GM12878 (cell line): ENCODE measurements around the gene NMRK1. TPM values are rescaled to one million over a fixed set of nuclear protein-coding genes. Genes with fewer than 3 reads are reported as not detected.

ENCODE experiments used
- ATAC-seq: fragments of 200-7000 bp; cut with Tn5 transposase; 3 replicates; pipeline ENCODE4 v1.9.1; 2020; ENCODE audit warnings: mild to moderate bottlenecking, moderate library complexity
- BruUV-seq: library from RNA; stranded (reverse); fragments of 400-500 nt; replicated peaks from 2 replicates; lab custom pipeline; 2021; lab: Mats Ljungman, UMichigan
- CTCF ChIA-PET: fragments of 300-600 bp; sonication (Branson Sonifier 250); formaldehyde crosslinking; extraction: SDS; loops from one replicate; lab custom pipeline; 2021; ENCODE audit warnings: inconsistent platforms; lab: Yijun Ruan, JAX
- POLR2A ChIA-PET: fragments of 350-600 bp; formaldehyde crosslinking; extraction: SDS; loops from one replicate; lab custom pipeline; 2021; ENCODE audit warnings: inconsistent platforms; lab: Charles Lee
- RAD21 ChIA-PET: fragments of 300-600 bp; sonication (Branson Sonifier 250); formaldehyde crosslinking; loops from one replicate; lab custom pipeline; 2023; ENCODE audit warnings: antibody characterized with exemption; ENCODE audit not compliant: unreplicated experiment; lab: Charles Lee
- SMC1A ChIA-PET: fragments of 300-600 bp; sonication (Branson Sonifier 250); formaldehyde crosslinking; loops from one replicate; lab custom pipeline; 2023; ENCODE audit not compliant: unreplicated experiment, uncharacterized antibody; lab: Charles Lee
- DNase-seq: peaks from one replicate; pipeline ENCODE4 v3.0.0-alpha.2; 2011; ENCODE audit warnings: low read depth, low spot score
- FAIRE-seq: peaks from 3 replicates; lab custom pipeline; 2011; peaks lifted over from hg19 to GRCh38; lab: Jason Lieb, UNC
- H2AFZ ChIP-seq: 2 replicates; pipeline ENCODE4 v1.6.0; 2011; ENCODE audit warnings: low read depth, low read length, control low read depth; ENCODE audit not compliant: control insufficient read depth
- H3K27ac ChIP-seq: 2 replicates; pipeline ENCODE4 v1.5.1; 2011; ENCODE audit warnings: control low read depth; ENCODE audit not compliant: control insufficient read depth, insufficient read depth
- H3K27me3 ChIP-seq, 2 experiments: replicated peaks in 1 of 2; 2 replicates each; pipeline versions ENCODE4 v1.6.0 to v1.6.1; 2011; ENCODE audit warnings: low read length in 1 of 2; ENCODE audit not compliant: control insufficient read depth in 2 of 2, insufficient read depth in 2 of 2
- H3K36me3 ChIP-seq, 2 experiments: 2 replicates each; pipeline ENCODE4 v1.5.1; 2011; ENCODE audit warnings: low read length in 1 of 2; ENCODE audit not compliant: control insufficient read depth in 2 of 2, insufficient read depth in 2 of 2
- H3K4me1 ChIP-seq: 2 replicates; pipeline ENCODE4 v1.6.1; 2011; ENCODE audit warnings: mild to moderate bottlenecking, low read length, moderate library complexity, mixed read lengths; ENCODE audit not compliant: control insufficient read depth, insufficient read depth
- H3K4me2 ChIP-seq: 2 replicates; pipeline ENCODE4 v1.6.0; 2011; ENCODE audit warnings: control low read depth; ENCODE audit not compliant: control insufficient read depth, insufficient read depth
- H3K4me3 ChIP-seq: fragments of 200-600 bp; sonication (generic); 2 replicates; pipeline ENCODE4 v1.5.1; 2016
- H3K79me2 ChIP-seq: 2 replicates; pipeline ENCODE4 v1.6.0; 2011; ENCODE audit warnings: low read length; ENCODE audit not compliant: control insufficient read depth, insufficient read depth
- H3K9ac ChIP-seq: 2 replicates; pipeline ENCODE4 v1.8.0; 2011; ENCODE audit warnings: low read length, control low read depth, mixed read lengths; ENCODE audit not compliant: control insufficient read depth, insufficient read depth
- H3K9me3 ChIP-seq: replicated peaks from 3 replicates; pipeline ENCODE4 v1.5.1; 2011; ENCODE audit warnings: mild to moderate bottlenecking, low read length; ENCODE audit not compliant: control insufficient read depth, insufficient read depth
- H4K20me1 ChIP-seq: 2 replicates; pipeline ENCODE4 v1.6.0; 2011; ENCODE audit not compliant: control insufficient read depth, insufficient read depth
- CHD1 ChIP-seq: IDR thresholded peaks from 2 replicates; pipeline ENCODE4 v1.6.1; 2012; ENCODE audit warnings: low read depth, low read length, improper control_type of control experiment
- CREM ChIP-seq: IDR thresholded peaks from 2 replicates; pipeline ENCODE4 v1.6.1; 2014; ENCODE audit warnings: antibody characterized with exemption, low read depth
- EGR1 ChIP-seq, 2 experiments: IDR thresholded peaks; 1 replicate in 1 of 2; 2 replicates in 1 of 2; pipeline ENCODE4 v1.6.1; 2011 to 2012; ENCODE audit warnings: low read depth in 2 of 2, low read length in 2 of 2, borderline replicate concordance in 1 of 2, mild to moderate bottlenecking in 1 of 2, moderate library complexity in 1 of 2
- GABPA ChIP-seq: IDR thresholded peaks from 2 replicates; pipeline ENCODE4 v1.6.1; 2014; ENCODE audit warnings: antibody characterized with exemption, low read depth, mild to moderate bottlenecking, inconsistent platforms
- GATAD2B ChIP-seq: fragments of 450-650 bp; conservative IDR thresholded peaks from 2 replicates; pipeline ENCODE4 v1.6.1; 2017; ENCODE audit warnings: low read depth, mild to moderate bottlenecking, moderate library complexity
- HDAC2 ChIP-seq: fragments of 200-600 bp; sonication (generic); IDR thresholded peaks from 2 replicates; pipeline ENCODE4 v1.6.1; 2017
- KDM1A ChIP-seq: fragments of 200-600 bp; sonication (generic); IDR thresholded peaks from 2 replicates; pipeline ENCODE4 v1.6.1; 2016; ENCODE audit warnings: borderline replicate concordance
- NFYB ChIP-seq: IDR thresholded peaks from 2 replicates; pipeline ENCODE4 v1.6.1; 2011; ENCODE audit warnings: low read depth, mild to moderate bottlenecking, low read length, improper control_type of control experiment, moderate library complexity; ENCODE audit not compliant: insufficient read depth
- POU2F2 ChIP-seq: IDR thresholded peaks from 3 replicates; pipeline ENCODE4 v1.6.1; 2011; ENCODE audit warnings: low read depth, mild to moderate bottlenecking, low read length, borderline replicate concordance
- RBBP5 ChIP-seq: fragments of 200-600 bp; sonication (generic); conservative IDR thresholded peaks from 2 replicates; pipeline ENCODE4 v1.6.1; 2016
- TCF12 ChIP-seq: IDR thresholded peaks from 2 replicates; pipeline ENCODE4 v1.6.1; 2011; ENCODE audit warnings: low read depth, mild to moderate bottlenecking, low read length
- WGBS: methylation state at CpG from one replicate; pipeline ENCODE4 v1.1.6; 2016; ENCODE audit warnings: low lambda C conversion rate; ENCODE audit not compliant: insufficient replicate concordance, insufficient coverage; ENCODE audit errors: missing lambda C conversion rate; 5-methylcytosine and 5-hydroxymethylcytosine counted together
- in situ Hi-C: fragments of 300-500 bp; cut with MboI; formaldehyde crosslinking; loops from 9 replicates; pipeline ENCODE4 v1.14.3; 2018; ENCODE audit warnings: mixed read lengths
- intact Hi-C: fragments of 100-400 bp; cut with micrococcal nuclease; formaldehyde crosslinking; loops from one replicate; pipeline ENCODE4 v1.14.2; 2022; ENCODE audit not compliant: unreplicated experiment
- polyA plus RNA-seq, 11 experiments: library from polyadenylated mRNA; depleted of rRNA in 4 of 11; unstranded in 6 of 11; stranded (reverse) in 5 of 11; fragments of >200 nt; fragmentation: Nextera tagmentation in 4 of 11; fragmentation: Illumina TruSeq in 1 of 11; extraction: Ambion mirVana in 4 of 11; extraction: Trizol in 1 of 11; gene quantifications; 1 replicate in 1 of 11; 2 replicates in 10 of 11; pipeline versions ENCODE4 v1.2.1 to v1.2.3, GENCODE V29; 2011 to 2016; ENCODE audit warnings: inconsistent platforms in 2 of 11, missing spikeins in 2 of 11, low read depth in 1 of 11
- total RNA-seq, 4 experiments: library from RNA; depleted of rRNA in 3 of 4; stranded (reverse); fragments of >200 nt in 3 of 4; fragmentation: Illumina TruSeq in 1 of 4; extraction: Trizol in 1 of 4; gene quantifications; 2 replicates each; pipeline versions ENCODE4 v1.2.1 to v1.2.3, GENCODE V29; 2013 to 2021
- TF ChIP-seq, protein P1 (sequence below): IDR thresholded peaks from 2 replicates; pipeline ENCODE4 v1.6.1; 2011; ENCODE audit warnings: borderline replicate concordance, low read depth, mild to moderate bottlenecking, moderate library complexity, mixed read lengths, low read length; ENCODE audit not compliant: insufficient read depth; ENCODE audit errors: extremely low read length
- TF ChIP-seq, protein P2 (sequence below): IDR thresholded peaks from 2 replicates; pipeline ENCODE4 v1.6.1; 2012; ENCODE audit warnings: mild to moderate bottlenecking, low read depth, low read length

NMRK1 gene
- total and polyA plus RNA-seq, 10 of the 15 experiments (the other 5 are each of a cell fraction or from before 2014, with no cell fraction given) = 8.4 to 17.2 (median 12.1) TPM

DNA sequence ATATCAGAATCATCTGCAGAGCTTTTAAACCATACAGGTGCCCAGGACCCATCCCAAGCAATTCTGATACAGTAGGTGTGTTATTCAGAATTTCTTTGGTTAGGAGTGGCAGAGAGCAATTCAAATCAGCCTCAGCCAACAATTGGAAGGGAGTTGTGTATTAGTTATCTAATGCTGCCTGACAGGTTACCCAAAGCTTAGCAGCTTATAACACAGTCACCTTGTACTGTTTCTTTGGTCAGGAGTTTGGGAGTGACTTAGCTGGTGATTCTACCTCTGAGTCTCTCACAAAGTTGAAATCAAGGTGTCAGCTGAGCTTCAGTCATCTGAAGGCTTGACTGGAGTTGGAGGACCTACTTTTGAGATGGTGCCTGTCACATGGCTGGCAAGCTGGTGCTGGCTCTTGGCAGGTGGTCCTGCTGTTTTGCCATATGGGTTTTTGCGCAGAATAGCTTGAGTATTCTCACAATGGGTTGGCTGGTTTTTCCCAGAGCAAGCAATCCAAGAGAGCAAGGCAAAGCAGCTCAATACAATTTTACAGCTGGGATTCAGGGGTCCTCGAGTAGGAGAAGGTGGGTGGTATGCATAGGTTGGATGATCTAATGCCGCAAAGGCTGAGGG, 41.1 kb downstream of the NMRK1 start:
- ChIA-PET CTCF (interaction anchor here (0.8 kb wide), 1 partner anchor 270 kb away, joined by 3 read pairs; no protein-coding TSS in a partner anchor), RAD21 (no interaction called here), SMC1A (interaction anchor here (0.8 kb wide), 1 partner anchor 21 kb away, joined by 3 read pairs; no protein-coding TSS in a partner anchor), POLR2A (interaction anchor here (0.5 to 1.6 kb wide), 4 partner anchors 8 to 20 kb away, joined by 3 to 5 read pairs (median 3); no protein-coding TSS in a partner anchor)
- WGBS = 53% methylated on average over 3 of the region's 3 CpGs
- Histone ChIP-seq H2AFZ (no peak overlapping the region), H3K4me3 (no peak overlapping the region), H3K4me1 (no peaks in the 10 kb centered on the region), H4K20me1 (no peaks in the 10 kb centered on the region), H3K27me3 (no peaks in the 10 kb centered on the region), H3K9me3 (no peaks in the 10 kb centered on the region), H3K4me2 (no peak overlapping the region), H3K36me3 (no peaks in the 10 kb centered on the region), H3K27ac (no peak overlapping the region), H3K79me2 (no peaks in the 10 kb centered on the region), H3K9ac (no peak overlapping the region)
- BruUV-seq = no TSS peak
- TF ChIP-seq TCF12 = no peak
- TF ChIP-seq CREM = no peak
- TF ChIP-seq, protein P1, sequence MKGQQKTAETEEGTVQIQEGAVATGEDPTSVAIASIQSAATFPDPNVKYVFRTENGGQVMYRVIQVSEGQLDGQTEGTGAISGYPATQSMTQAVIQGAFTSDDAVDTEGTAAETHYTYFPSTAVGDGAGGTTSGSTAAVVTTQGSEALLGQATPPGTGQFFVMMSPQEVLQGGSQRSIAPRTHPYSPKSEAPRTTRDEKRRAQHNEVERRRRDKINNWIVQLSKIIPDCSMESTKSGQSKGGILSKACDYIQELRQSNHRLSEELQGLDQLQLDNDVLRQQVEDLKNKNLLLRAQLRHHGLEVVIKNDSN = no peak
- no peak for TF ChIP-seq CHD1
- no peak for ATAC-seq
- DNase-seq = no peak
- in situ Hi-C loops = no loop called here
- no peak for FAIRE-seq
- intact Hi-C loops = no loop called here

DNA sequence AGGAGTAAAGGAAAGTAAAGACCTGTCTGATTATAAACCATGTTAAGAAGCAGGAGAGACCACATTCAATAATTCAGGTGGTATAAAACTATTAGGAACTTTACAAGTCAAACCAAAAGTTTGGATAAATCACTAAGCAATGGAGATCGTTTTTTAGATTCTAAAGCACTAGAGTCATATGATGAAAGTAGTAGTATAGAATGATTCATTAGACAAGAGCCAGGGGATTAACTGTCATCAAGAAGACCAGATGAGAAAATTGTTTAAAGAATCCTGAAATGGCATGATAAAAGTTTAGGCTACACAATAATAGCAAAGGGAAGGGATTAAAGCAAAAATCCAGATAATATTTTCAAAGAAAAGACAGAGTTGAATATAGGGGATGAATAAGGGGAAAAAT, 46.9 kb downstream of the NMRK1 start:
- no peak overlapping the region for H3K4me3 ChIP-seq
- no peak for DNase-seq
- ChIA-PET POLR2A (interaction anchor here (0.6 kb wide), 1 partner anchor 70 kb away, joined by 3 read pairs; no protein-coding TSS in a partner anchor), RAD21 (no interaction called here), CTCF (interaction anchor here (1.7 kb wide), 1 partner anchor 13 kb away, joined by 5 read pairs; the partner anchor contains the start of gene CARNMT1), SMC1A (interaction anchor here (1.4 kb wide), 1 partner anchor 13 kb away, joined by 3 read pairs; the partner anchor contains the start of gene CARNMT1)
- no peaks in the 10 kb centered on the region for H3K4me1 ChIP-seq
- H4K20me1 ChIP-seq = no peaks in the 10 kb centered on the region
- H3K4me2 ChIP-seq = no peak overlapping the region
- H3K9ac ChIP-seq = no peak overlapping the region
- intact Hi-C loops (no loop called here), in situ Hi-C loops (no loop called here)
- H3K27me3 ChIP-seq = no peaks in the 10 kb centered on the region
- WGBS = 0% methylated on average over 1 of the region's 1 CpG
- no peak for FAIRE-seq
- no peak overlapping the region for H3K27ac ChIP-seq
- H3K79me2 ChIP-seq = no peaks in the 10 kb centered on the region
- no peak overlapping the region for H2AFZ ChIP-seq
- no peaks in the 10 kb centered on the region for H3K36me3 ChIP-seq
- BruUV-seq = no TSS peak
- no peaks in the 10 kb centered on the region for H3K9me3 ChIP-seq
- no peak for ATAC-seq
- TF ChIP-seq KDM1A (no peak), RBBP5 (no peak), POU2F2 (no peak), HDAC2 (no peak), NFYB (no peak), GABPA (no peak), EGR1 (IDR thresholded peaks at IDR 0.05; ENCODE audit: borderline replicate concordance in 1 of 2, low read depth in 2 of 2, low read length in 2 of 2) (no peak), GATAD2B (no peak)
- TF ChIP-seq, protein P2, sequence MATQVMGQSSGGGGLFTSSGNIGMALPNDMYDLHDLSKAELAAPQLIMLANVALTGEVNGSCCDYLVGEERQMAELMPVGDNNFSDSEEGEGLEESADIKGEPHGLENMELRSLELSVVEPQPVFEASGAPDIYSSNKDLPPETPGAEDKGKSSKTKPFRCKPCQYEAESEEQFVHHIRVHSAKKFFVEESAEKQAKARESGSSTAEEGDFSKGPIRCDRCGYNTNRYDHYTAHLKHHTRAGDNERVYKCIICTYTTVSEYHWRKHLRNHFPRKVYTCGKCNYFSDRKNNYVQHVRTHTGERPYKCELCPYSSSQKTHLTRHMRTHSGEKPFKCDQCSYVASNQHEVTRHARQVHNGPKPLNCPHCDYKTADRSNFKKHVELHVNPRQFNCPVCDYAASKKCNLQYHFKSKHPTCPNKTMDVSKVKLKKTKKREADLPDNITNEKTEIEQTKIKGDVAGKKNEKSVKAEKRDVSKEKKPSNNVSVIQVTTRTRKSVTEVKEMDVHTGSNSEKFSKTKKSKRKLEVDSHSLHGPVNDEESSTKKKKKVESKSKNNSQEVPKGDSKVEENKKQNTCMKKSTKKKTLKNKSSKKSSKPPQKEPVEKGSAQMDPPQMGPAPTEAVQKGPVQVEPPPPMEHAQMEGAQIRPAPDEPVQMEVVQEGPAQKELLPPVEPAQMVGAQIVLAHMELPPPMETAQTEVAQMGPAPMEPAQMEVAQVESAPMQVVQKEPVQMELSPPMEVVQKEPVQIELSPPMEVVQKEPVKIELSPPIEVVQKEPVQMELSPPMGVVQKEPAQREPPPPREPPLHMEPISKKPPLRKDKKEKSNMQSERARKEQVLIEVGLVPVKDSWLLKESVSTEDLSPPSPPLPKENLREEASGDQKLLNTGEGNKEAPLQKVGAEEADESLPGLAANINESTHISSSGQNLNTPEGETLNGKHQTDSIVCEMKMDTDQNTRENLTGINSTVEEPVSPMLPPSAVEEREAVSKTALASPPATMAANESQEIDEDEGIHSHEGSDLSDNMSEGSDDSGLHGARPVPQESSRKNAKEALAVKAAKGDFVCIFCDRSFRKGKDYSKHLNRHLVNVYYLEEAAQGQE = no peak
